ENCODE measurements around the gene CAMKMT. TPM values are rescaled to one million over a fixed set of nuclear protein-coding genes. Genes with fewer than 3 reads are reported as not detected.

Gene CAMKMT
- total RNA-seq, 2 experiments from 2014 or later: 11.9 to 13.9 TPM

DNA sequence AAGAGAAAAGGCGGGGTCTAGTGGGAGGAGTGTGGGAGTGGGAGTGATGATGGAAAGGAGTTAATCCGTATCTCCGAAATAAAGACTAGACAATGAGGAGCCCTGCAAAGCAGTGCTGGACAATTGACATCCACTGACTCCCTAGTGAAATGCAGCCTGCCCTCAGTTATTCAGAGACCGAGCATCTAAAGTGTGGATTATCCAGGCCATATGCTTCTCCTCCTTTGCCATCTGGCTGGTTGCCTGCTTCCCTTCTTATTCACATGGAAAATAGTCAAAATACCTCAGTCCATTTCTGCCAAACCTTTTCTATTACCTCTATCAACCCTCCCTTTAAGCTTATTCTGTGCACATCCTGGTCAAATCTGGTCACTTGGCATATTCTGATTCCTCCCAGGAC lies 291.0 kb downstream of the CAMKMT start:
- no peaks in the 10 kb centered on the region for H3K4me1 Mint-ChIP-seq (ENCODE audit: low read depth)
- Histone ChIP-seq H3K9me3 (ENCODE audit: control insufficient read depth in 1 of 2, insufficient read depth in 1 of 2, low read length in 2 of 2) (no peaks in the 10 kb centered on the region), H3K36me3 (ENCODE audit: insufficient read depth, low read length) (no peaks in the 10 kb centered on the region), H3K4me3 (ENCODE audit: low read length) (no peak overlapping the region), H3K27me3 (ENCODE audit: control insufficient read depth in 1 of 2, insufficient read depth in 2 of 2, low read length in 2 of 2) (no peaks in the 10 kb centered on the region), H3K27ac (ENCODE audit: low read depth in 1 of 2, low read length in 2 of 2) (no peak overlapping the region), H3K4me1 (ENCODE audit: insufficient read depth, low read length) (no peaks in the 10 kb centered on the region)
- no peak overlapping the region for H3K4me3 Mint-ChIP-seq
- TF ChIP-seq, protein P1, sequence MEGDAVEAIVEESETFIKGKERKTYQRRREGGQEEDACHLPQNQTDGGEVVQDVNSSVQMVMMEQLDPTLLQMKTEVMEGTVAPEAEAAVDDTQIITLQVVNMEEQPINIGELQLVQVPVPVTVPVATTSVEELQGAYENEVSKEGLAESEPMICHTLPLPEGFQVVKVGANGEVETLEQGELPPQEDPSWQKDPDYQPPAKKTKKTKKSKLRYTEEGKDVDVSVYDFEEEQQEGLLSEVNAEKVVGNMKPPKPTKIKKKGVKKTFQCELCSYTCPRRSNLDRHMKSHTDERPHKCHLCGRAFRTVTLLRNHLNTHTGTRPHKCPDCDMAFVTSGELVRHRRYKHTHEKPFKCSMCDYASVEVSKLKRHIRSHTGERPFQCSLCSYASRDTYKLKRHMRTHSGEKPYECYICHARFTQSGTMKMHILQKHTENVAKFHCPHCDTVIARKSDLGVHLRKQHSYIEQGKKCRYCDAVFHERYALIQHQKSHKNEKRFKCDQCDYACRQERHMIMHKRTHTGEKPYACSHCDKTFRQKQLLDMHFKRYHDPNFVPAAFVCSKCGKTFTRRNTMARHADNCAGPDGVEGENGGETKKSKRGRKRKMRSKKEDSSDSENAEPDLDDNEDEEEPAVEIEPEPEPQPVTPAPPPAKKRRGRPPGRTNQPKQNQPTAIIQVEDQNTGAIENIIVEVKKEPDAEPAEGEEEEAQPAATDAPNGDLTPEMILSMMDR (IDR thresholded peaks at IDR 0.05): no peak
- DNase-seq (no peak), ATAC-seq (ENCODE audit: poor library complexity) (no peak)
- intact Hi-C loops (cut with DNase I, micrococcal nuclease): no loop called here
- H3K27ac Mint-ChIP-seq: no peak overlapping the region
- H3K27me3 Mint-ChIP-seq: no peaks in the 10 kb centered on the region
- ChIA-PET CTCF (no interaction called here), POLR2A (no interaction called here)
- no peaks in the 10 kb centered on the region for H3K9me3 Mint-ChIP-seq
- no peaks in the 10 kb centered on the region for H3K36me3 Mint-ChIP-seq (ENCODE audit: low read depth)

DNA sequence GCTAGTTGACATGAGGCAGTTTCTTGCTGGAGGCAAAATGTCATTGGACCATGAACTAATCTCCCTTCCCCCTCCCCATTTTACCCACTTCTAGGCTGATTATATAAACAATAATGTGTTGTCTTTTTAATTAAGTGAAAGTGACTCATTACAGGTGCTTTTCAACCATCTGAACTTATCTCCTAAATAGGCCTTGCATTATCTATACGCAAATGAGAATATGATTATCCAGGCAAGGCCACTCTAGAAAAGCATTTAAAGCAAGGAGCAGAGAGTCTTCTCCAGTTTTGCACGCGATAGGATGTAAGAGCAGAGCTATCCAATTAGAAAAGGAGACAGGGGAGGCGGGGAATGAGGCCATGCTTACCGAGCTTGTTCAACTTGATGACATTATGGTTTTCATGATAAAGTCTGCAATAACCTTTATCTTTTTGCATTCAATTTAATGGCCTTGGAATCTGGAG lies 293.7 kb downstream of the CAMKMT start:
- H3K27me3 Mint-ChIP-seq: no peaks in the 10 kb centered on the region
- TF ChIP-seq, protein P1 (IDR thresholded peaks at IDR 0.05): no peak
- DNase-seq (no peak), ATAC-seq (ENCODE audit: poor library complexity) (no peak)
- no peak overlapping the region for H3K27ac Mint-ChIP-seq
- H3K9me3 Mint-ChIP-seq: no peaks in the 10 kb centered on the region
- H3K9me3 ChIP-seq (ENCODE audit: control insufficient read depth in 1 of 2, insufficient read depth in 1 of 2, low read length in 2 of 2): no peaks in the 10 kb centered on the region
- H3K4me3 ChIP-seq (ENCODE audit: low read length): no peak overlapping the region
- no peaks in the 10 kb centered on the region for H3K36me3 Mint-ChIP-seq (ENCODE audit: low read depth)
- CTCF ChIA-PET: no interaction called here
- no peaks in the 10 kb centered on the region for H3K36me3 ChIP-seq (ENCODE audit: insufficient read depth, low read length)
- intact Hi-C loops (cut with DNase I, micrococcal nuclease): no loop called here
- H3K27me3 ChIP-seq (ENCODE audit: control insufficient read depth in 1 of 2, insufficient read depth in 2 of 2, low read length in 2 of 2): no peaks in the 10 kb centered on the region
- H3K4me1 ChIP-seq (ENCODE audit: insufficient read depth, low read length): no peaks in the 10 kb centered on the region
- H3K4me1 Mint-ChIP-seq (ENCODE audit: low read depth): no peaks in the 10 kb centered on the region
- H3K4me3 Mint-ChIP-seq: no peak overlapping the region
- no peak overlapping the region for H3K27ac ChIP-seq (ENCODE audit: low read depth in 1 of 2, low read length in 2 of 2)
- POLR2A ChIA-PET: no interaction called here

DNA sequence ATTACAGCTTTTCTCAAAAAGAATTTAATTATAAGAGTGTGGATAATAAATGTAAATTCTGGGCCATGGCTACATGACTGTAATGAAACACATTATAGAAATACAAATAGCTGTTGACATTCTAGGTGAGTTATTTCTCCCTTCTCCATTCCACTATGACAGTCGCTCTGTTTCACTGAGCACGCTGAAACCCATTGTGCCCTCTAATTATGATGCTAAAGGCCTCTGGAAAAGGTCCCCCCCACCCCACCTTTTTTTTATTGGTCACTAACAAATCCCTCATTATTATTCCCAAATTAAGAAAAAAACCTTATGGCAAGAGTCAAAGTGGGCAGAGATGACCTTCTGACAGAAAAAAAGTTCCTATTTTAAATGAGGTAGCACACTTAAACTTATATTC lies 294.7 kb downstream of the CAMKMT start:
- H3K27ac Mint-ChIP-seq: no peak overlapping the region
- ATAC-seq (ENCODE audit: poor library complexity): no peak
- Histone ChIP-seq H3K4me1 (ENCODE audit: insufficient read depth, low read length) (no peaks in the 10 kb centered on the region), H3K27me3 (ENCODE audit: control insufficient read depth in 1 of 2, insufficient read depth in 2 of 2, low read length in 2 of 2) (no peaks in the 10 kb centered on the region), H3K27ac (ENCODE audit: low read depth in 1 of 2, low read length in 2 of 2) (no peak overlapping the region), H3K36me3 (ENCODE audit: insufficient read depth, low read length) (no peaks in the 10 kb centered on the region), H3K9me3 (ENCODE audit: control insufficient read depth in 1 of 2, insufficient read depth in 1 of 2, low read length in 2 of 2) (no peaks in the 10 kb centered on the region), H3K4me3 (ENCODE audit: low read length) (no peak overlapping the region)
- intact Hi-C loops (cut with DNase I, micrococcal nuclease): no loop called here
- no peaks in the 10 kb centered on the region for H3K36me3 Mint-ChIP-seq (ENCODE audit: low read depth)
- no peak overlapping the region for H3K4me3 Mint-ChIP-seq
- no peaks in the 10 kb centered on the region for H3K9me3 Mint-ChIP-seq
- H3K4me1 Mint-ChIP-seq (ENCODE audit: low read depth): no peaks in the 10 kb centered on the region
- TF ChIP-seq, protein P1 (IDR thresholded peaks at IDR 0.05): no peak
- ChIA-PET POLR2A (no interaction called here), CTCF (no interaction called here)
- no peaks in the 10 kb centered on the region for H3K27me3 Mint-ChIP-seq
- no peak for DNase-seq
